Esophagus squamous epithelium (tissue), 4 donors: ENCODE results near the gene KCTD11.

ENCODE experiments used
- POLR2A ChIP-seq, 4 donors: fragments of 450-650 bp; IDR thresholded peaks; one replicate each; pipeline ENCODE4 v1.6.1; 2017; ENCODE audit warnings: antibody characterized with exemption in 4 of 4, mild to moderate bottlenecking in 4 of 4, moderate library complexity in 3 of 4
- TF ChIP-seq, protein P1 (sequence below), 6 experiments: fragments of 450-650 bp in 4 of 6; fragments of 200-600 bp in 2 of 6; sonication (generic) in 2 of 6; IDR thresholded peaks; one replicate each; pipeline ENCODE4 v1.5.1; 2016 to 2019; ENCODE audit warnings: antibody characterized with exemption in 6 of 6, mild to moderate bottlenecking in 4 of 6, moderate library complexity in 4 of 6

DNA sequence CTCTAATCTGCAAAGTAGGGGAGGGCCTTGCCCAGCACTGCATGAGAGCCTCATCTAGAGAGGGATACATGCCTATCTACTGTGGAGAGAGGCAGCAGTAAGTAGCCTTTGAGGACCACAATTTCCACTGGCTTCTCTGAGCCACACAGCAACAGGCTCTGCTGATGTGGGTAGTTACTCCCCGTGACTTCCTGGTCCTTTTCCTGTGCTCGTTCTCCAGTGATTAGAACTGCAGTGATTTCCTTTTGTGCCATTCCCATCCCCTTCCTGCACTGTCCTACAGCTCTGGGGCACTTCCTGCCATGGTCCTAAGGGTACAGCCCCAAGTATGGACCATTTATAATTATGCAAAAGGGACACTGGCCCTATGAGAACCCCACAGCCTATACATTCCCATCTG, 39.3 kb downstream of the KCTD11 start:
- no peak for TF ChIP-seq POLR2A (IDR thresholded peaks at IDR 0.05)
- TF ChIP-seq, protein P1, sequence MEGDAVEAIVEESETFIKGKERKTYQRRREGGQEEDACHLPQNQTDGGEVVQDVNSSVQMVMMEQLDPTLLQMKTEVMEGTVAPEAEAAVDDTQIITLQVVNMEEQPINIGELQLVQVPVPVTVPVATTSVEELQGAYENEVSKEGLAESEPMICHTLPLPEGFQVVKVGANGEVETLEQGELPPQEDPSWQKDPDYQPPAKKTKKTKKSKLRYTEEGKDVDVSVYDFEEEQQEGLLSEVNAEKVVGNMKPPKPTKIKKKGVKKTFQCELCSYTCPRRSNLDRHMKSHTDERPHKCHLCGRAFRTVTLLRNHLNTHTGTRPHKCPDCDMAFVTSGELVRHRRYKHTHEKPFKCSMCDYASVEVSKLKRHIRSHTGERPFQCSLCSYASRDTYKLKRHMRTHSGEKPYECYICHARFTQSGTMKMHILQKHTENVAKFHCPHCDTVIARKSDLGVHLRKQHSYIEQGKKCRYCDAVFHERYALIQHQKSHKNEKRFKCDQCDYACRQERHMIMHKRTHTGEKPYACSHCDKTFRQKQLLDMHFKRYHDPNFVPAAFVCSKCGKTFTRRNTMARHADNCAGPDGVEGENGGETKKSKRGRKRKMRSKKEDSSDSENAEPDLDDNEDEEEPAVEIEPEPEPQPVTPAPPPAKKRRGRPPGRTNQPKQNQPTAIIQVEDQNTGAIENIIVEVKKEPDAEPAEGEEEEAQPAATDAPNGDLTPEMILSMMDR (IDR thresholded peaks at IDR 0.05) = no peak
